ENCODE results near the gene PDCD4. TPM values are rescaled to one million over a fixed set of nuclear protein-coding genes. Genes with fewer than 3 reads are reported as not detected.

Gene PDCD4
- total and polyA plus RNA-seq, 2 of the 13 experiments (the other 11 are each of a cell fraction or from before 2014, with no cell fraction given) = 22.8 to 56.2 TPM

DNA sequence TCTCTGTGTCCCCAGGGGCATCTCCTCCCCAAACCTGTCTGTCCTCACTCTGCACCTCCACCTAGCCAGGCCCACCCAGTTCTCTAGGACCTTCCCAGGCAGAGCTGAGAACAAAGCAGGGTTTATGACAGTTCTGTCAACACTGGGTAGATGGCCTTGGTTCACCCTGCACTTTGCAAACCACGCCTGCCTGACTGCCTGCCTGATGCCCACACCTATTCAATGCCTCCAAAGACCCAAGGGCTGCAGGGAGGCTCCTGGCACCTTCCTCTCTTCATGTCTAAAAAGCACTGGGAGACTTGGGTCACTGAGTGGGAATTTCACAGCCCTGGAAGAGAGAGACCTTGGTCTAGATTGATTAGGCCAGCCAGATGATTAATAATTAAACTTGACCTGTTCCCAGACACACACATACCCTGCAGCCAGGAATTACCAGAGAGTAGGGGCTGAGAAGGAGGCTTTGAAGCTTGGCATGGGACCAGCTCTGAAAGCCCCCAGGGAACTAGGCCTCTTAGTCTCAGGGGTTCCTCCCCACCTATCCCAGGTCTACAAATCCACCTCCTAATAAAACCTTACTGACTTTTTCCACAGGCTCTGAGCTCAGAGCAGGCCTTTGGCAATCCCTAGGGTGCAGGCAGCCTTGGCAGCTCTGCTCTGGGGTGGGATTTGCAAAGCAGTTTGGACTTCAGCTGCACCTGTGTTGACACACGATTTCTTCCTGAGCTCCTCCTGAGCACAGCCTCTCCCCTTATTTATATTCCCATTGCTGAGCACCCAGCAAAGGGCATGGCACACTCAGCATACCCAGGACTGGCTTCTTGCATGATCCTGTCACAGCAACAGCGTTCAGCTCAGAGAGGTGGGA, 25.7 kb upstream of the PDCD4 start (continued):
- TF ChIP-seq NCOR1 (IDR thresholded peaks at IDR 0.05; ENCODE audit: borderline replicate concordance, low read length) (peak; percentile 60; the same call in 1 of the 2 replicates), ZNF326 (CRISPR knock-in tag; IDR thresholded peaks at IDR 0.05; ENCODE audit: borderline replicate concordance) (no peak), SETDB1 (CRISPR knock-in tag; IDR thresholded peaks at IDR 0.05; ENCODE audit: borderline replicate concordance) (no peak), ZEB1 (IDR thresholded peaks at IDR 0.05; ENCODE audit: insufficient replicate concordance, low read depth) (peak; percentile 88), ZSCAN31 (CRISPR knock-in tag; IDR thresholded peaks at IDR 0.05; ENCODE audit: low read depth) (no peak), ZFP62 (CRISPR knock-in tag; IDR thresholded peaks at IDR 0.05) (no peak), IKZF1 (IDR thresholded peaks at IDR 0.05) (no peak), SRY (CRISPR knock-in tag; IDR thresholded peaks at IDR 0.05) (0 out of 2 replicates have a peak, but pooled peaks have one; percentile 47), NCOA5 (CRISPR knock-in tag; IDR thresholded peaks at IDR 0.05) (no peak), HDAC2 (CRISPR knock-in tag; IDR thresholded peaks at IDR 0.05) (peak; percentile 82; the same call in 1 of the 2 replicates), GATAD2A (CRISPR knock-in tag; IDR thresholded peaks at IDR 0.05) (peak; percentile 81), ARNT2 (CRISPR knock-in tag; IDR thresholded peaks at IDR 0.05; ENCODE audit: low read depth) (0 out of 2 replicates have a peak, but pooled peaks have one; percentile 45), ATAD3A (CRISPR knock-in tag; IDR thresholded peaks at IDR 0.05) (no peak), KDM5B (CRISPR knock-in tag; IDR thresholded peaks at IDR 0.05; ENCODE audit: borderline replicate concordance) (0 out of 2 replicates have a peak, but pooled peaks have one; percentile 30), HNRNPL (IDR thresholded peaks at IDR 0.05; ENCODE audit: low read depth, low read length) (peak; percentile 81; the same call in 1 of the 2 replicates), EP300 (IDR thresholded peaks at IDR 0.05; ENCODE audit: low read depth in 2 of 2, low read length in 2 of 2) (peak in 1 of 2 experiments; percentile 74; a peak in 2 of 4 replicates), EP300 (CRISPR knock-in tag; IDR thresholded peaks at IDR 0.05; ENCODE audit: borderline replicate concordance) (peak; percentile 58; the same call in 1 of the 2 replicates)
- TF ChIP-seq, protein P1, sequence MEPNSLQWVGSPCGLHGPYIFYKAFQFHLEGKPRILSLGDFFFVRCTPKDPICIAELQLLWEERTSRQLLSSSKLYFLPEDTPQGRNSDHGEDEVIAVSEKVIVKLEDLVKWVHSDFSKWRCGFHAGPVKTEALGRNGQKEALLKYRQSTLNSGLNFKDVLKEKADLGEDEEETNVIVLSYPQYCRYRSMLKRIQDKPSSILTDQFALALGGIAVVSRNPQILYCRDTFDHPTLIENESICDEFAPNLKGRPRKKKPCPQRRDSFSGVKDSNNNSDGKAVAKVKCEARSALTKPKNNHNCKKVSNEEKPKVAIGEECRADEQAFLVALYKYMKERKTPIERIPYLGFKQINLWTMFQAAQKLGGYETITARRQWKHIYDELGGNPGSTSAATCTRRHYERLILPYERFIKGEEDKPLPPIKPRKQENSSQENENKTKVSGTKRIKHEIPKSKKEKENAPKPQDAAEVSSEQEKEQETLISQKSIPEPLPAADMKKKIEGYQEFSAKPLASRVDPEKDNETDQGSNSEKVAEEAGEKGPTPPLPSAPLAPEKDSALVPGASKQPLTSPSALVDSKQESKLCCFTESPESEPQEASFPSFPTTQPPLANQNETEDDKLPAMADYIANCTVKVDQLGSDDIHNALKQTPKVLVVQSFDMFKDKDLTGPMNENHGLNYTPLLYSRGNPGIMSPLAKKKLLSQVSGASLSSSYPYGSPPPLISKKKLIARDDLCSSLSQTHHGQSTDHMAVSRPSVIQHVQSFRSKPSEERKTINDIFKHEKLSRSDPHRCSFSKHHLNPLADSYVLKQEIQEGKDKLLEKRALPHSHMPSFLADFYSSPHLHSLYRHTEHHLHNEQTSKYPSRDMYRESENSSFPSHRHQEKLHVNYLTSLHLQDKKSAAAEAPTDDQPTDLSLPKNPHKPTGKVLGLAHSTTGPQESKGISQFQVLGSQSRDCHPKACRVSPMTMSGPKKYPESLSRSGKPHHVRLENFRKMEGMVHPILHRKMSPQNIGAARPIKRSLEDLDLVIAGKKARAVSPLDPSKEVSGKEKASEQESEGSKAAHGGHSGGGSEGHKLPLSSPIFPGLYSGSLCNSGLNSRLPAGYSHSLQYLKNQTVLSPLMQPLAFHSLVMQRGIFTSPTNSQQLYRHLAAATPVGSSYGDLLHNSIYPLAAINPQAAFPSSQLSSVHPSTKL (CRISPR knock-in tag; IDR thresholded peaks at IDR 0.05) = peak; percentile 76
- TF ChIP-seq, protein P2, sequence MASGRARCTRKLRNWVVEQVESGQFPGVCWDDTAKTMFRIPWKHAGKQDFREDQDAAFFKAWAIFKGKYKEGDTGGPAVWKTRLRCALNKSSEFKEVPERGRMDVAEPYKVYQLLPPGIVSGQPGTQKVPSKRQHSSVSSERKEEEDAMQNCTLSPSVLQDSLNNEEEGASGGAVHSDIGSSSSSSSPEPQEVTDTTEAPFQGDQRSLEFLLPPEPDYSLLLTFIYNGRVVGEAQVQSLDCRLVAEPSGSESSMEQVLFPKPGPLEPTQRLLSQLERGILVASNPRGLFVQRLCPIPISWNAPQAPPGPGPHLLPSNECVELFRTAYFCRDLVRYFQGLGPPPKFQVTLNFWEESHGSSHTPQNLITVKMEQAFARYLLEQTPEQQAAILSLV (CRISPR knock-in tag; IDR thresholded peaks at IDR 0.05; ENCODE audit: borderline replicate concordance) = peak; percentile 45; the same call in 1 of the 2 replicates
- TF ChIP-seq, protein P3, sequence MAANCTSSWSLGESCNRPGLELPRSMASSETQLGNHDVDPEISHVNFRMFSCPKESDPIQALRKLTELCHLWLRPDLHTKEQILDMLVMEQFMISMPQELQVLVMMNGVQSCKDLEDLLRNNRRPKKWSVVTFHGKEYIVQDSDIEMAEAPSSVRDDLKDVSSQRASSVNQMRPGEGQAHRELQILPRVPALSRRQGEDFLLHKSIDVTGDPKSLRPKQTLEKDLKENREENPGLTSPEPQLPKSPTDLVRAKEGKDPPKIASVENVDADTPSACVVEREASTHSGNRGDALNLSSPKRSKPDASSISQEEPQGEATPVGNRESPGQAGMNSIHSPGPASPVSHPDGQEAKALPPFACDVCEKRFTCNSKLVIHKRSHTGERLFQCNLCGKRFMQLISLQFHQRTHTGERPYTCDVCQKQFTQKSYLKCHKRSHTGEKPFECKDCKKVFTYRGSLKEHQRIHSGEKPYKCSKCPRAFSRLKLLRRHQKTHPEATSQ (CRISPR knock-in tag; IDR thresholded peaks at IDR 0.05; ENCODE audit: borderline replicate concordance) = no peak
- TF ChIP-seq, protein P4, sequence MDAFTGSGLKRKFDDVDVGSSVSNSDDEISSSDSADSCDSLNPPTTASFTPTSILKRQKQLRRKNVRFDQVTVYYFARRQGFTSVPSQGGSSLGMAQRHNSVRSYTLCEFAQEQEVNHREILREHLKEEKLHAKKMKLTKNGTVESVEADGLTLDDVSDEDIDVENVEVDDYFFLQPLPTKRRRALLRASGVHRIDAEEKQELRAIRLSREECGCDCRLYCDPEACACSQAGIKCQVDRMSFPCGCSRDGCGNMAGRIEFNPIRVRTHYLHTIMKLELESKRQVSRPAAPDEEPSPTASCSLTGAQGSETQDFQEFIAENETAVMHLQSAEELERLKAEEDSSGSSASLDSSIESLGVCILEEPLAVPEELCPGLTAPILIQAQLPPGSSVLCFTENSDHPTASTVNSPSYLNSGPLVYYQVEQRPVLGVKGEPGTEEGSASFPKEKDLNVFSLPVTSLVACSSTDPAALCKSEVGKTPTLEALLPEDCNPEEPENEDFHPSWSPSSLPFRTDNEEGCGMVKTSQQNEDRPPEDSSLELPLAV (CRISPR knock-in tag; conservative IDR thresholded peaks at IDR 0.05; ENCODE audit: low read depth) = no peak
